ENCODE data around the gene SPAG17. TPM values are rescaled to one million over a fixed set of nuclear protein-coding genes. Genes with fewer than 3 reads are reported as not detected.

The SPAG17 gene
- total and polyA plus RNA-seq, 2 experiments from 2014 or later: 0.36 to 1.7 TPM

DNA sequence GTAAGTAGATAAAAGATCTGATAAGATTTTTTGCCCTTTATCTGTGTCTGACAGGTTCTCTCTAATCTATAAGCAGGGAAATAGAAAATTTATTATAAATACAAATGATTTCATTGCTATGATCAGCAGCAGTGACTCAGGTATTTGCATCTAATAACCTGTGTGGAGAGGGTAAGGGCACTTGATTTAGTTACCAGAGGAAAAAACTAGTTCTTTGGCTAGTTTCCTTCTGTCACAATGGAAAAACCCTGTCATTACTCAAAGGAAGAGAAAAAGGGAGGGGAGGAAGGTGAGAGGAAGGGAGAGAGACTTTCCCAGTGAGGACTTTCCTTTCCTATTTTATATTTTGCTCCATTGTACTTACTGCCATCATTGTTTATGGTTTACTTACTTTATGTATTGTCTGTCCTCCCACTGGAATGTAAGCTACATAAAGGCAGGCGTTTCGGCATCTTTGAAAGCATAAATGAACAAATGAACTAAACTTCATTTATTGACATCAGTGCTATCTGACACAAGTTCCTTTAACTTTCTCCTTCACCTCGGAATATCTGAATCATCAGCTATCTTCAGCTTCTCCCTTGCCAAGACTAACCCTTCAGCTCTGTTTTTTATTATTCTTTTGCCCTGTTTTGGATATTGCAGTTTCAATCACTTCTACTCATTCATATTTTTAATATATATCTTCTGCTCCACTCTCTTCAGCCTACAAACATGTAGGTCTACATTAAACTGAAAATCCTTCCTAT is 220.6 kb downstream of the SPAG17 start:
- no peaks in the 10 kb centered on the region for H3K4me1 ChIP-seq (ENCODE audit: insufficient read depth)
- WGBS (ENCODE audit: low lambda C conversion rate, missing lambda C conversion rate): 94% methylated on average over 3 of the region's 3 CpGs

DNA sequence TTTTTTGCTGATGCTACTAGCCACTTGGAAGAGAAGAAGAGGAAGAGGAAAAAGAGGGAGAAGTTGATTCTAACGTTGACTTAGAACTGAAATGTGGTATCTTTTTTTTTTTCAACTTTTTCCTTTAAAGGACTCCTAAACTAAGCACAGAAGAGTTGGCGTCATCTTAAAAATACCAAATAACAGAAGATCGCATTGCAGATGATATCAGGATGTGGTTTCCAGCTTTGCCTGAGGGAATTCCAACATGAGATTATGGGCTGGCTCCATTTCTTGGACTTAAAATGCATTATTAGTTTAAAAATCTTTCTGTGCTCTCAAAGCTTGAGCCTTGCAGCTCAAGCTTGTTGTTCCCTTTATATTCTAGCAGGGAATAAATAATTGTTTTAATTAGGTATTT is 225.7 kb downstream of the SPAG17 start:
- no peak for DNase-seq (ENCODE audit: low spot score)
- H3K9me2 ChIP-seq (replicated peaks; ENCODE audit: insufficient read depth): no peaks in the 10 kb centered on the region
- TF ChIP-seq CTCF (IDR thresholded peaks at IDR 0.05; ENCODE audit: poor library complexity): no peak
- H3K4me1 ChIP-seq (ENCODE audit: insufficient read depth): no peaks in the 10 kb centered on the region
- no peak overlapping the region for H3K4me3 ChIP-seq
- no peaks in the 10 kb centered on the region for H3K9me3 ChIP-seq (ENCODE audit: low read depth)
- no peaks in the 10 kb centered on the region for H3K36me3 ChIP-seq (replicated peaks; ENCODE audit: insufficient read depth, low read depth)
- no peak overlapping the region for H2AFZ ChIP-seq
- H3K79me2 ChIP-seq: no peaks in the 10 kb centered on the region
- no peak overlapping the region for H3K27ac ChIP-seq
- no peaks in the 10 kb centered on the region for H4K20me1 ChIP-seq (ENCODE audit: insufficient read depth, poor library complexity, severe bottlenecking)
- H3K27me3 ChIP-seq: no peaks in the 10 kb centered on the region
- no peak overlapping the region for H3K4me2 ChIP-seq
- 69% methylated on average over 3 of the region's 3 CpGs for WGBS (ENCODE audit: low lambda C conversion rate, missing lambda C conversion rate)

More for the DNA sequence above, 220.6 kb downstream of the SPAG17 start:
- TF ChIP-seq EZH2phosphoT487 (IDR thresholded peaks at IDR 0.05; ENCODE audit: low read depth, severe bottlenecking, unreplicated experiment) (no peak), CTCF (IDR thresholded peaks at IDR 0.05; ENCODE audit: poor library complexity) (no peak)
- Histone ChIP-seq H2AFZ (no peak overlapping the region), H3K27ac (no peak overlapping the region), H3K4me2 (no peak overlapping the region), H3K36me3 (replicated peaks; ENCODE audit: insufficient read depth, low read depth) (no peaks in the 10 kb centered on the region), H3K79me2 (no peaks in the 10 kb centered on the region), H3K4me3 (no peak overlapping the region), H4K20me1 (ENCODE audit: insufficient read depth, poor library complexity, severe bottlenecking) (no peaks in the 10 kb centered on the region), H3K9me3 (ENCODE audit: low read depth) (no peaks in the 10 kb centered on the region), H3K9me2 (replicated peaks; ENCODE audit: insufficient read depth) (no peaks in the 10 kb centered on the region), H3K27me3 (no peaks in the 10 kb centered on the region)
- no peak for DNase-seq (ENCODE audit: low spot score)

GRCh38 chr1:117952386-117952785 is 232.6 kb downstream of the SPAG17 start:
- H3K4me3 ChIP-seq: no peak overlapping the region
- no peaks in the 10 kb centered on the region for H3K4me1 ChIP-seq (ENCODE audit: insufficient read depth)
- no peaks in the 10 kb centered on the region for H4K20me1 ChIP-seq (ENCODE audit: insufficient read depth, poor library complexity, severe bottlenecking)
- no peaks in the 10 kb centered on the region for H3K9me3 ChIP-seq (ENCODE audit: low read depth)
- no peaks in the 10 kb centered on the region for H3K36me3 ChIP-seq (replicated peaks; ENCODE audit: insufficient read depth, low read depth)
- no peak for DNase-seq (ENCODE audit: low spot score)
- H3K27me3 ChIP-seq: no peaks in the 10 kb centered on the region
- TF ChIP-seq CTCF (IDR thresholded peaks at IDR 0.05; ENCODE audit: poor library complexity) (no peak), EZH2phosphoT487 (IDR thresholded peaks at IDR 0.05; ENCODE audit: low read depth, severe bottlenecking, unreplicated experiment) (no peak), EZH2 (IDR thresholded peaks at IDR 0.05; ENCODE audit: borderline replicate concordance) (no peak)
- no peak overlapping the region for H3K4me2 ChIP-seq
- H3K9me2 ChIP-seq (replicated peaks; ENCODE audit: insufficient read depth): no peaks in the 10 kb centered on the region
- H2AFZ ChIP-seq: no peak overlapping the region
- H3K27ac ChIP-seq: no peak overlapping the region
- 90% methylated on average over 1 of the region's 1 CpG for WGBS (ENCODE audit: low lambda C conversion rate, missing lambda C conversion rate)
- no peaks in the 10 kb centered on the region for H3K79me2 ChIP-seq

All from hepatocyte (in vitro differentiated cells).